ENCODE results near the gene CALM1. TPM values are rescaled to one million over a fixed set of nuclear protein-coding genes. Genes with fewer than 3 reads are reported as not detected.
A peak's percentile ranks its signal among the peaks of the same experiment; 100 is the strongest.

CALM1 gene
- total RNA-seq, 3 donors from 2014 or later: 610 to 985 (median 822) TPM

DNA sequence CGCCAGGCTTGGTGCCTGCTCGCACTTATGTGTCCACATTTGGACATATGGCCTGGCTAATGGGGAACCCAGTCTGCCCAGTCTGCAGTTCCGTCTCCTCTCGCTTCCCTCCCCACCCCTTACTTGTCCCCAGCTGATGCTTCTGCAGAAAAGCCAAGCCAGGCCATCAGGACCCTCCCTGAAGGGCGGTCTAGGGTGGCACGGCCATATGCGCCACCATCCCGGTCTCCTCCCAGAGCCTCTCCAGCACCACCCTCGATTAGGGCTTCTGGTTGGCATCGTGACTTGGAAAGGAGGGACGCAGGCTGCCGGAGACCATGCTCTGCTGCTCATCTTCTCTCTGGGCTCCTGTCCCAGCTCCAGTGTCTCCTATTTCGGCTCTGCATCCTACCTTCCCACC is 54.6 kb downstream of the CALM1 start:
- Histone ChIP-seq H3K9me3 (peaks cover 8% of the 10 kb centered on the region), H3K36me3 (ENCODE audit: low read depth) (no peaks in the 10 kb centered on the region), H3K4me3 (no peak overlapping the region), H3K4me1 (ENCODE audit: low read depth) (no peaks in the 10 kb centered on the region)
- DNase-seq: no peak
- ATAC-seq: no peak
- intact Hi-C loops (cut with DNase I, micrococcal nuclease): no loop called here
- TF ChIP-seq, protein P1, sequence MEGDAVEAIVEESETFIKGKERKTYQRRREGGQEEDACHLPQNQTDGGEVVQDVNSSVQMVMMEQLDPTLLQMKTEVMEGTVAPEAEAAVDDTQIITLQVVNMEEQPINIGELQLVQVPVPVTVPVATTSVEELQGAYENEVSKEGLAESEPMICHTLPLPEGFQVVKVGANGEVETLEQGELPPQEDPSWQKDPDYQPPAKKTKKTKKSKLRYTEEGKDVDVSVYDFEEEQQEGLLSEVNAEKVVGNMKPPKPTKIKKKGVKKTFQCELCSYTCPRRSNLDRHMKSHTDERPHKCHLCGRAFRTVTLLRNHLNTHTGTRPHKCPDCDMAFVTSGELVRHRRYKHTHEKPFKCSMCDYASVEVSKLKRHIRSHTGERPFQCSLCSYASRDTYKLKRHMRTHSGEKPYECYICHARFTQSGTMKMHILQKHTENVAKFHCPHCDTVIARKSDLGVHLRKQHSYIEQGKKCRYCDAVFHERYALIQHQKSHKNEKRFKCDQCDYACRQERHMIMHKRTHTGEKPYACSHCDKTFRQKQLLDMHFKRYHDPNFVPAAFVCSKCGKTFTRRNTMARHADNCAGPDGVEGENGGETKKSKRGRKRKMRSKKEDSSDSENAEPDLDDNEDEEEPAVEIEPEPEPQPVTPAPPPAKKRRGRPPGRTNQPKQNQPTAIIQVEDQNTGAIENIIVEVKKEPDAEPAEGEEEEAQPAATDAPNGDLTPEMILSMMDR (IDR thresholded peaks at IDR 0.05): no peak

DNA sequence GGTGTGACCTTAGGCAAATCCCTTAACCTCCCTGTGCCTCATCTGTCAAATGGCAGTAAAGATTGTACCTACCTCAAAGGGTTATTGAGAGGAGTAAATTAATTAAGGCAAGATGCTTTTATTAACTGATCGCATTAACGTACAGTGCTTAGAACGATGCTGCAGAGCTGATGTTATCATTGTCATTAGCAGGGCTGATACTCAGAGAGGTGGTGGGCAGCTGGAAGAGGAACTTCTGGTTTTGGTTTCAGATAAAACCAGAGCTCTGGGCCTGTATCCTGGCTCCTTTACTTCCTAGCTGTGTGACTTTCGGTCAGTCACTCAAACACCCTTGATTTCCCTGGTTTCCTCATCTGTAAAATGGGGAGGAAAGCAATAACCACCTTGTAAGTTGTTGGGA is 55.1 kb downstream of the CALM1 start:
- Histone ChIP-seq H3K36me3 (ENCODE audit: low read depth) (no peaks in the 10 kb centered on the region), H3K4me3 (no peak overlapping the region), H3K9me3 (peaks cover 8% of the 10 kb centered on the region), H3K4me1 (ENCODE audit: low read depth) (no peaks in the 10 kb centered on the region)
- ATAC-seq: no peak
- TF ChIP-seq, protein P1 (IDR thresholded peaks at IDR 0.05): no peak
- intact Hi-C loops (cut with DNase I, micrococcal nuclease): no loop called here
- DNase-seq: no peak

DNA sequence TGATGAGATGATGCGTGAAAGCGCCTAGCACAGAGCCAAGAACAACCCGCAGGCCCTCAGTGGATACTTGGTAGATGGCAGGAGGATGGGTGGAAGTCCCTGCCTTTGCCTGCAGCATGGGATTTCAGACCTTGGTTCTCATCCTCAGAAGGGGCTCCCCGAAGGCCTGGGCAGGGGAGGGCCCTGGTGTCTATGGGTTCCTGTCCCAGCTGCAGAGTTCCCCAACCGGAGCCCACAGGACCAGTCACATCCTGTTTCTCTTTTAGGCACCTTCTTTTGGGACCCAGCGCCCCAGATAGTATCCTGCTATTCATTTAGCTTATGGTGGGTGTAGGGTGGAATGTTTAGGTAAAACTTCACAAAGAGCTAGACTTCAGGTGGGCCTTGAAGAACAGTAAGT is 55.5 kb downstream of the CALM1 start:
- DNase-seq (no peak), ATAC-seq (no peak)
- intact Hi-C loops (cut with DNase I, micrococcal nuclease): no loop called here
- H3K36me3 ChIP-seq (ENCODE audit: low read depth): no peaks in the 10 kb centered on the region
- H3K9me3 ChIP-seq: peaks cover 6% of the 10 kb centered on the region
- H3K4me3 ChIP-seq: no peak overlapping the region
- H3K4me1 ChIP-seq (ENCODE audit: low read depth): no peaks in the 10 kb centered on the region
- TF ChIP-seq, protein P1 (IDR thresholded peaks at IDR 0.05): no peak

DNA sequence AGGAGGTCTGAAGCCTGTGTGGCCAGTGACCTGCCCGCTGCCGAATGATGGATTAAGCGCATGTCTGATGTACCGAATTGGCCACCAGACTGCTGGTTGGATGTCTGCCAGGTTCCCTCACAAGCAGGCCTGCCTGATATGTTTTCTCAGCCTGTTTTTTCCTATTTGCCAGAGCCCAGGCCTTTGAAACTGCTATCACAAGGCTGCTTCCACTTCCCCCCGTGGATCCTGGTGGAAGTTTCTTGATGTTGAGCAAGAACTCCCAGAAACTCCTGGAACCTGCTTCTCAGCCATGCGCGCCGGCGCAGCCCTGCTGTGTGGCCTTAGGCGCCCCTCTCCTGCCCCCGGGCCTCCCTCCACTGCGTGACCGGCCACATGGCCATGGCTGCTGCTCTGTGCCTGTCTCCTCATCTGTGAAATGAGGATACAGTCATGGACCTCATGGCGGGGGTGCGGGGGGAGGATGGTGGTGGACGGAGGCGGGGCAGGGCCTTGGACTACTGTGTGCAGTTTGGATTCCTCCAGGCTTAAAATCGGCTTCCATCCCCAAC is 56.6 kb downstream of the CALM1 start:
- Histone ChIP-seq H3K4me3 (no peak overlapping the region), H3K9me3 (no peaks in the 10 kb centered on the region), H3K4me1 (ENCODE audit: low read depth) (no peaks in the 10 kb centered on the region), H3K36me3 (ENCODE audit: low read depth) (no peaks in the 10 kb centered on the region)
- no peak for ATAC-seq
- intact Hi-C loops (cut with DNase I, micrococcal nuclease): no loop called here
- peak in 1 of 3 donors; percentile 27 for DNase-seq
- TF ChIP-seq, protein P1 (IDR thresholded peaks at IDR 0.05): no peak

DNA sequence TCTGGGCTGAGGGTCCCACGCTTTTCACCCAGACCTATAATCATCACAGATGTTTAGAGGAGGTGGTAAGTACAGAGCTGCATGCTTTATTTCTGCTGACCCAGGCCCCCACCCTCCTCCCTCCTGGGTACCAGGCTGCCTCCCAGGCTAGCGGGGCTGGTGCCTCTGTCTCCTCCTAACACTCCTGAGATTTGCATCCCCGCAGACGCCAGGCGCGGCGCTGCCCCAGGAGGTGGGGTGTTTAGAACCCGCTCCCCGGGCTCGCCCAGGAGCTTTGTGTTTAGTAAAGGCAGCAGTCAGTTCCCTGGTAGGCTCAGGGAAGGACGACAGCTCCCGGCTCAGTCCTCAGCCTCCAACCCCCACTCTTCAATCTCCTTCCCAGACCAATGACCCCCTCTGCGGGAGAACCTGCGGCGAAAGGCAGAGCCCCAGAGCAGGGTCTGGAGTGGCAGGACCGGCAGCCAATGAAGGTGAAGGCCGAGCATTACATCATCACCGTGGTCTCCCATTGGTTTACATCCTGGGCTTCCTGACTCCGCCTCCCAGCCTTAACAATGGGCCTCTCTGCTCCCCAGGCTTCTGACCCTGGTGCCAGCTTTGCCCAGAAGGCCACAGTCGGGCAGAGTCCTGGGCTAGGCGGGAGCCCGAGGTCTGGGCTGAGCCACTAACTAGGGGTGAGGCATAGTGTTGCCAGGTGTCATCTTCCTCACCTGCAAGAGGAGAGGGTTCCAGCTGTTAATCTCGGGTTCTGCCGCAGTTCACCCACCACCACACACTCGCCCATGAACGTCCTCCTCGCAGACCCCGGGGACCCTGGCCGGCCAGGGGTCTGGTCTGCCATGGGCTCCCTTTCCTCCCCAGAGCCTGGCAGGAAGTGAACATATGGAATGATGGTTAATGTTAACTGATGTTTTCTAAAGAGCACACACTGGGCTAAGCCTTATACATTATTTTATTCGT is 57.5 kb downstream of the CALM1 start:
- no peak overlapping the region for H3K4me3 ChIP-seq
- H3K9me3 ChIP-seq: no peaks in the 10 kb centered on the region
- intact Hi-C loops (cut with DNase I, micrococcal nuclease): no loop called here
- ATAC-seq: peak; percentile 97
- no peaks in the 10 kb centered on the region for H3K36me3 ChIP-seq (ENCODE audit: low read depth)
- DNase-seq: peak; percentile 77 to 93 (median 91)
- TF ChIP-seq, protein P1 (IDR thresholded peaks at IDR 0.05): no peak
- no peaks in the 10 kb centered on the region for H3K4me1 ChIP-seq (ENCODE audit: low read depth)

Measured in mucosa of descending colon (tissue), 3 donors.